ENCODE data around the gene FAM217A. TPM values are rescaled to one million over a fixed set of nuclear protein-coding genes. Genes with fewer than 3 reads are reported as not detected.

The FAM217A gene
- total RNA-seq, 2 experiments from 2014 or later, result not detected

GRCh38 chr6:4071330-4071729 is 7.6 kb downstream of the FAM217A start:
- CTCF ChIA-PET, result interaction anchor here (0.7 kb wide), 1 partner anchor 16 kb away, joined by 3 read pairs; no protein-coding TSS in a partner anchor
- Mint-ChIP-seq H3K4me1 (ENCODE audit: low read depth) (no peaks in the 10 kb centered on the region), H3K9me3 (ENCODE audit: insufficient read depth) (no peaks in the 10 kb centered on the region), H3K36me3 (ENCODE audit: low read depth) (no peaks in the 10 kb centered on the region), H3K27ac (no peak overlapping the region), H3K27me3 (ENCODE audit: low read depth) (peaks cover 9% of the 10 kb centered on the region), H3K4me3 (no peak overlapping the region)
- DNase-seq (no peak), ATAC-seq (no peak)
- POLR2A ChIA-PET, result no interaction called here

GRCh38 chr6:4069199-4069598 is 9.7 kb downstream of the FAM217A start:
- H3K4me1 Mint-ChIP-seq (ENCODE audit: low read depth), result no peaks in the 10 kb centered on the region
- no peak for DNase-seq
- no peak for ATAC-seq
- POLR2A ChIA-PET, result interaction anchor here (1.1 kb wide), 1 partner anchor 166 kb away, joined by 3 read pairs; no protein-coding TSS in a partner anchor
- CTCF ChIA-PET, result no interaction called here
- peaks cover 9% of the 10 kb centered on the region for H3K27me3 Mint-ChIP-seq (ENCODE audit: low read depth)
- no peak overlapping the region for H3K4me3 Mint-ChIP-seq
- H3K36me3 Mint-ChIP-seq (ENCODE audit: low read depth), result peaks cover 20% of the 10 kb centered on the region
- H3K27ac Mint-ChIP-seq, result no peak overlapping the region
- H3K9me3 Mint-ChIP-seq (ENCODE audit: insufficient read depth), result no peaks in the 10 kb centered on the region

- no peak for DNase-seq
- H3K4me3 Mint-ChIP-seq, result no peak overlapping the region
- no peak overlapping the region for H3K27ac Mint-ChIP-seq
- no peaks in the 10 kb centered on the region for H3K9me3 Mint-ChIP-seq (ENCODE audit: insufficient read depth)
- POLR2A ChIA-PET, result no interaction called here
- peaks cover 7% of the 10 kb centered on the region for H3K27me3 Mint-ChIP-seq (ENCODE audit: low read depth)
- ATAC-seq, result no peak
- H3K36me3 Mint-ChIP-seq (ENCODE audit: low read depth), result peaks cover 33% of the 10 kb centered on the region
- no peaks in the 10 kb centered on the region for H3K4me1 Mint-ChIP-seq (ENCODE audit: low read depth)
- CTCF ChIA-PET, result interaction anchor here (1.1 kb wide), 1 partner anchor 89 kb away, joined by 3 read pairs; no protein-coding TSS in a partner anchor
Measured at GRCh38 chr6:4067673-4068072, 11.3 kb downstream of the FAM217A start.

- POLR2A ChIA-PET, result no interaction called here
- no peak for DNase-seq
- no peaks in the 10 kb centered on the region for H3K4me1 Mint-ChIP-seq (ENCODE audit: low read depth)
- no peaks in the 10 kb centered on the region for H3K9me3 Mint-ChIP-seq (ENCODE audit: insufficient read depth)
- H3K27me3 Mint-ChIP-seq (ENCODE audit: low read depth), result peaks cover 7% of the 10 kb centered on the region
- no peak for ATAC-seq
- no peak overlapping the region for H3K27ac Mint-ChIP-seq
- CTCF ChIA-PET, result no interaction called here
- peaks cover 40% of the 10 kb centered on the region for H3K36me3 Mint-ChIP-seq (ENCODE audit: low read depth)
- no peak overlapping the region for H3K4me3 Mint-ChIP-seq
Measured at GRCh38 chr6:4066029-4066755, 12.7 kb downstream of the FAM217A start.

- Mint-ChIP-seq H3K4me3 (peak overlapping the region; percentile 60), H3K36me3 (ENCODE audit: low read depth) (peaks cover 73% of the 10 kb centered on the region), H3K27me3 (ENCODE audit: low read depth) (no peaks in the 10 kb centered on the region), H3K4me1 (ENCODE audit: low read depth) (peaks cover 40% of the 10 kb centered on the region), H3K9me3 (ENCODE audit: insufficient read depth) (no peaks in the 10 kb centered on the region), H3K27ac (peak overlapping the region; percentile 90)
- DNase-seq, result peak; percentile 79
- ChIA-PET POLR2A (interaction anchor here (0.6 to 3.2 kb wide), 5 partner anchors 9 to 303 kb away, joined by 3 to 17 read pairs (median 6); partner anchors contain the start of gene ECI2), CTCF (interaction anchor here (0.8 to 7.4 kb wide), 14 partner anchors 9 to 151 kb away, joined by 3 to 95 read pairs (median 4); partner anchors contain the start of gene ECI2)
- ATAC-seq, result peak; percentile 87
Measured at GRCh38 chr6:4059115-4059777, 19.7 kb downstream of the FAM217A start.

- no peak overlapping the region for H3K4me3 Mint-ChIP-seq
- no peak overlapping the region for H3K27ac Mint-ChIP-seq
- POLR2A ChIA-PET, result interaction anchor here (3.2 kb wide), 1 partner anchor 35 kb away, joined by 17 read pairs; a partner anchor contains a TSS
Measured at GRCh38 chr6:4057036-4057435, 21.9 kb downstream of the FAM217A start.

GRCh38 chr6:4055420-4056041 is 23.4 kb downstream of the FAM217A start:
- no peak overlapping the region for H3K4me3 Mint-ChIP-seq
- peak; percentile 30 for DNase-seq

More at GRCh38 chr6:4057036-4057435, 21.9 kb downstream of the FAM217A start:
- H3K9me3 Mint-ChIP-seq (ENCODE audit: insufficient read depth), result no peaks in the 10 kb centered on the region
- CTCF ChIA-PET, result interaction anchor here (1.0 to 7.4 kb wide), 5 partner anchors 17 to 97 kb away, joined by 4 to 95 read pairs (median 12); partner anchors contain the start of gene ECI2
- ATAC-seq (no peak), DNase-seq (no peak)
- peaks cover 40% of the 10 kb centered on the region for H3K4me1 Mint-ChIP-seq (ENCODE audit: low read depth)
- H3K27me3 Mint-ChIP-seq (ENCODE audit: low read depth), result no peaks in the 10 kb centered on the region
- H3K36me3 Mint-ChIP-seq (ENCODE audit: low read depth), result peaks cover 65% of the 10 kb centered on the region

GRCh38 chr6:4049246-4049645 is 29.7 kb downstream of the FAM217A start:
- ATAC-seq, result no peak
- Mint-ChIP-seq H3K27me3 (ENCODE audit: low read depth) (no peaks in the 10 kb centered on the region), H3K4me3 (no peak overlapping the region), H3K4me1 (ENCODE audit: low read depth) (no peaks in the 10 kb centered on the region), H3K9me3 (ENCODE audit: insufficient read depth) (no peaks in the 10 kb centered on the region), H3K36me3 (ENCODE audit: low read depth) (peaks cover 66% of the 10 kb centered on the region), H3K27ac (no peak overlapping the region)
- DNase-seq, result no peak
- ChIA-PET POLR2A (no interaction called here), CTCF (no interaction called here)

More at GRCh38 chr6:4055420-4056041, 23.4 kb downstream of the FAM217A start:
- peak overlapping the region; percentile 30 for H3K27ac Mint-ChIP-seq
- no peaks in the 10 kb centered on the region for H3K9me3 Mint-ChIP-seq (ENCODE audit: insufficient read depth)
- ChIA-PET CTCF (interaction anchor here (0.9 to 7.4 kb wide), 9 partner anchors 22 to 155 kb away, joined by 3 to 95 read pairs (median 4); partner anchors contain the start of gene ECI2), POLR2A (interaction anchor here (0.9 kb wide), 1 partner anchor 100 kb away, joined by 3 read pairs; no protein-coding TSS in a partner anchor)
- H3K27me3 Mint-ChIP-seq (ENCODE audit: low read depth), result no peaks in the 10 kb centered on the region
- H3K36me3 Mint-ChIP-seq (ENCODE audit: low read depth), result peaks cover 65% of the 10 kb centered on the region
- H3K4me1 Mint-ChIP-seq (ENCODE audit: low read depth), result peaks cover 35% of the 10 kb centered on the region
- no peak for ATAC-seq

- H3K27me3 Mint-ChIP-seq (ENCODE audit: low read depth), result no peaks in the 10 kb centered on the region
- peaks cover 80% of the 10 kb centered on the region for H3K36me3 Mint-ChIP-seq (ENCODE audit: low read depth)
- CTCF ChIA-PET, result no interaction called here
- H3K27ac Mint-ChIP-seq, result no peak overlapping the region
- POLR2A ChIA-PET, result no interaction called here
- no peak for DNase-seq
- no peak overlapping the region for H3K4me3 Mint-ChIP-seq
- peaks cover 9% of the 10 kb centered on the region for H3K4me1 Mint-ChIP-seq (ENCODE audit: low read depth)
- ATAC-seq, result no peak
- no peaks in the 10 kb centered on the region for H3K9me3 Mint-ChIP-seq (ENCODE audit: insufficient read depth)
Measured at GRCh38 chr6:4041480-4041879, 37.5 kb downstream of the FAM217A start.

- Mint-ChIP-seq H3K9me3 (ENCODE audit: insufficient read depth) (no peaks in the 10 kb centered on the region), H3K27ac (peak overlapping the region; percentile 1), H3K4me3 (no peak overlapping the region), H3K36me3 (ENCODE audit: low read depth) (peaks cover 74% of the 10 kb centered on the region), H3K27me3 (ENCODE audit: low read depth) (no peaks in the 10 kb centered on the region), H3K4me1 (ENCODE audit: low read depth) (peaks cover 21% of the 10 kb centered on the region)
- ATAC-seq (no peak), DNase-seq (no peak)
- ChIA-PET POLR2A (interaction anchor here (1.1 kb wide), 1 partner anchor 18 kb away, joined by 3 read pairs; no protein-coding TSS in a partner anchor), CTCF (interaction anchor here (0.7 to 1.3 kb wide), 3 partner anchors 18 to 116 kb away, joined by 3 to 4 read pairs (median 3); a partner anchor contains a TSS)
Measured at GRCh38 chr6:4039348-4039747, 39.6 kb downstream of the FAM217A start.

GRCh38 chr6:4036581-4036980 is 42.4 kb downstream of the FAM217A start:
- no peaks in the 10 kb centered on the region for H3K27me3 Mint-ChIP-seq (ENCODE audit: low read depth)
- peaks cover 37% of the 10 kb centered on the region for H3K4me1 Mint-ChIP-seq (ENCODE audit: low read depth)
- POLR2A ChIA-PET, result interaction anchor here (0.9 to 1.3 kb wide), 2 partner anchors 15 to 19 kb away, joined by 3 to 4 read pairs; a partner anchor contains a TSS
- CTCF ChIA-PET, result interaction anchor here (1.0 kb wide), 1 partner anchor 9 kb away, joined by 3 read pairs; no protein-coding TSS in a partner anchor
- DNase-seq (no peak), ATAC-seq (peak; percentile 11)
- peaks cover 74% of the 10 kb centered on the region for H3K36me3 Mint-ChIP-seq (ENCODE audit: low read depth)
- peak overlapping the region; percentile 45 for H3K27ac Mint-ChIP-seq
- no peaks in the 10 kb centered on the region for H3K9me3 Mint-ChIP-seq (ENCODE audit: insufficient read depth)
- H3K4me3 Mint-ChIP-seq, result no peak overlapping the region

All from activated CD8-positive, alpha-beta T cell treated with anti-CD3 and anti-CD28 coated beads, Interleukin-2, amount 10 ng/mL, durations not matched to agents 7 days and 5 days (primary cell).